Measurements from ENCODE around the gene ASCL1. TPM values are rescaled to one million over a fixed set of nuclear protein-coding genes. Genes with fewer than 3 reads are reported as not detected.

ASCL1 gene
- total and polyA plus RNA-seq, 2 of the 13 experiments (the other 11 are each of a cell fraction or from before 2014, with no cell fraction given), result not detected

DNA sequence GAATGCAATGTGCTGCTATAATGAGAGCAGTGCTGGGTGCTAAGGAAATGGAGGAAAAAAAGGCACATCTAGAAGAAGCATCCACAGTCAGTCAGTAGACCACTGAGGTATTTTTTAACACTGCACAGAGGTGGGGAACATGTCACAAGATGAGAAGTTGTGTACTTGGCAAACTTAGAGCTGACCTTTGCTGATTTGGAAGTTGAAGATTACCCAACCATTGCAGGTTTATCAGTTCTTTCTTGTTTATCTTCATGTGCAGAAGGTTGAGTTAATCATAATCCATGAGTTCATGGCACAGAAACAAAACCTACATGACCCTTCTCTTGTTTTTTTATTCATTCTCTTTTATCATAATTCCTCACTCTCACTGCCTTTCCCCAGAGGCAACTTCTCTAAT is 37.2 kb upstream of the ASCL1 start (continued):
- TF ChIP-seq, protein P1, sequence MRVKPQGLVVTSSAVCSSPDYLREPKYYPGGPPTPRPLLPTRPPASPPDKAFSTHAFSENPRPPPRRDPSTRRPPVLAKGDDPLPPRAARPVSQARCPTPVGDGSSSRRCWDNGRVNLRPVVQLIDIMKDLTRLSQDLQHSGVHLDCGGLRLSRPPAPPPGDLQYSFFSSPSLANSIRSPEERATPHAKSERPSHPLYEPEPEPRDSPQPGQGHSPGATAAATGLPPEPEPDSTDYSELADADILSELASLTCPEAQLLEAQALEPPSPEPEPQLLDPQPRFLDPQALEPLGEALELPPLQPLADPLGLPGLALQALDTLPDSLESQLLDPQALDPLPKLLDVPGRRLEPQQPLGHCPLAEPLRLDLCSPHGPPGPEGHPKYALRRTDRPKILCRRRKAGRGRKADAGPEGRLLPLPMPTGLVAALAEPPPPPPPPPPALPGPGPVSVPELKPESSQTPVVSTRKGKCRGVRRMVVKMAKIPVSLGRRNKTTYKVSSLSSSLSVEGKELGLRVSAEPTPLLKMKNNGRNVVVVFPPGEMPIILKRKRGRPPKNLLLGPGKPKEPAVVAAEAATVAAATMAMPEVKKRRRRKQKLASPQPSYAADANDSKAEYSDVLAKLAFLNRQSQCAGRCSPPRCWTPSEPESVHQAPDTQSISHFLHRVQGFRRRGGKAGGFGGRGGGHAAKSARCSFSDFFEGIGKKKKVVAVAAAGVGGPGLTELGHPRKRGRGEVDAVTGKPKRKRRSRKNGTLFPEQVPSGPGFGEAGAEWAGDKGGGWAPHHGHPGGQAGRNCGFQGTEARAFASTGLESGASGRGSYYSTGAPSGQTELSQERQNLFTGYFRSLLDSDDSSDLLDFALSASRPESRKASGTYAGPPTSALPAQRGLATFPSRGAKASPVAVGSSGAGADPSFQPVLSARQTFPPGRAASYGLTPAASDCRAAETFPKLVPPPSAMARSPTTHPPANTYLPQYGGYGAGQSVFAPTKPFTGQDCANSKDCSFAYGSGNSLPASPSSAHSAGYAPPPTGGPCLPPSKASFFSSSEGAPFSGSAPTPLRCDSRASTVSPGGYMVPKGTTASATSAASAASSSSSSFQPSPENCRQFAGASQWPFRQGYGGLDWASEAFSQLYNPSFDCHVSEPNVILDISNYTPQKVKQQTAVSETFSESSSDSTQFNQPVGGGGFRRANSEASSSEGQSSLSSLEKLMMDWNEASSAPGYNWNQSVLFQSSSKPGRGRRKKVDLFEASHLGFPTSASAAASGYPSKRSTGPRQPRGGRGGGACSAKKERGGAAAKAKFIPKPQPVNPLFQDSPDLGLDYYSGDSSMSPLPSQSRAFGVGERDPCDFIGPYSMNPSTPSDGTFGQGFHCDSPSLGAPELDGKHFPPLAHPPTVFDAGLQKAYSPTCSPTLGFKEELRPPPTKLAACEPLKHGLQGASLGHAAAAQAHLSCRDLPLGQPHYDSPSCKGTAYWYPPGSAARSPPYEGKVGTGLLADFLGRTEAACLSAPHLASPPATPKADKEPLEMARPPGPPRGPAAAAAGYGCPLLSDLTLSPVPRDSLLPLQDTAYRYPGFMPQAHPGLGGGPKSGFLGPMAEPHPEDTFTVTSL (CRISPR knock-in tag; IDR thresholded peaks at IDR 0.05; ENCODE audit: borderline replicate concordance), result peak; percentile 91
- TF ChIP-seq REPIN1 (CRISPR knock-in tag; IDR thresholded peaks at IDR 0.05; ENCODE audit: borderline replicate concordance, low read depth) (peak; percentile 72; the same call in 1 of the 2 replicates), KDM1A (CRISPR knock-in tag; IDR thresholded peaks at IDR 0.05) (peak; percentile 69; the same call in 1 of the 2 replicates), ZKSCAN8 (CRISPR knock-in tag; IDR thresholded peaks at IDR 0.05; ENCODE audit: borderline replicate concordance) (peak; percentile 69; the same call in 1 of the 2 replicates), ATRX (CRISPR knock-in tag; IDR thresholded peaks at IDR 0.05; ENCODE audit: borderline replicate concordance) (no peak), PLSCR1 (CRISPR knock-in tag; IDR thresholded peaks at IDR 0.05; ENCODE audit: borderline replicate concordance) (no peak), ZNF547 (CRISPR knock-in tag; IDR thresholded peaks at IDR 0.05) (no peak), ZIK1 (CRISPR knock-in tag; IDR thresholded peaks at IDR 0.05; ENCODE audit: borderline replicate concordance, low read depth) (no peak), ZMYM3 (CRISPR knock-in tag; IDR thresholded peaks at IDR 0.05) (peak; percentile 54; the same call in 1 of the 2 replicates), KDM3A (CRISPR knock-in tag; IDR thresholded peaks at IDR 0.05; ENCODE audit: low read depth) (peak; percentile 92), NR2C2 (CRISPR knock-in tag; IDR thresholded peaks at IDR 0.05; ENCODE audit: borderline replicate concordance) (peak; percentile 79), ZNF331 (CRISPR knock-in tag; IDR thresholded peaks at IDR 0.05) (peak; percentile 90), LCORL (IDR thresholded peaks at IDR 0.05) (no peak), LCORL (CRISPR knock-in tag; IDR thresholded peaks at IDR 0.05) (peak; percentile 72), HNF4G (IDR thresholded peaks at IDR 0.05; ENCODE audit: borderline replicate concordance, low read depth, low read length) (peak; percentile 74; the same call in 1 of the 2 replicates), HNF4G (CRISPR knock-in tag; IDR thresholded peaks at IDR 0.05; ENCODE audit: borderline replicate concordance, low read depth) (no peak), SOX5 (CRISPR knock-in tag; IDR thresholded peaks at IDR 0.05; ENCODE audit: borderline replicate concordance) (peak; percentile 94), ZNF12 (CRISPR knock-in tag; IDR thresholded peaks at IDR 0.05) (peak; percentile 75; the same call in 1 of the 2 replicates), DPF2 (CRISPR knock-in tag; IDR thresholded peaks at IDR 0.05; ENCODE audit: borderline replicate concordance, low read depth) (peak; percentile 91)
- TF ChIP-seq, protein P2, sequence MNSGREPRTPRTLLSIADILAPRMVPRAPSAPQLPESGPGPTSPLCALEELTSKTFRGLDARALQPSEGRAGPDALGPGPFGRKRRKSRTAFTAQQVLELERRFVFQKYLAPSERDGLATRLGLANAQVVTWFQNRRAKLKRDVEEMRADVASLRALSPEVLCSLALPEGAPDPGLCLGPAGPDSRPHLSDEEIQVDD (CRISPR knock-in tag; IDR thresholded peaks at IDR 0.05; ENCODE audit: borderline replicate concordance), result no peak
- TF ChIP-seq, protein P3, sequence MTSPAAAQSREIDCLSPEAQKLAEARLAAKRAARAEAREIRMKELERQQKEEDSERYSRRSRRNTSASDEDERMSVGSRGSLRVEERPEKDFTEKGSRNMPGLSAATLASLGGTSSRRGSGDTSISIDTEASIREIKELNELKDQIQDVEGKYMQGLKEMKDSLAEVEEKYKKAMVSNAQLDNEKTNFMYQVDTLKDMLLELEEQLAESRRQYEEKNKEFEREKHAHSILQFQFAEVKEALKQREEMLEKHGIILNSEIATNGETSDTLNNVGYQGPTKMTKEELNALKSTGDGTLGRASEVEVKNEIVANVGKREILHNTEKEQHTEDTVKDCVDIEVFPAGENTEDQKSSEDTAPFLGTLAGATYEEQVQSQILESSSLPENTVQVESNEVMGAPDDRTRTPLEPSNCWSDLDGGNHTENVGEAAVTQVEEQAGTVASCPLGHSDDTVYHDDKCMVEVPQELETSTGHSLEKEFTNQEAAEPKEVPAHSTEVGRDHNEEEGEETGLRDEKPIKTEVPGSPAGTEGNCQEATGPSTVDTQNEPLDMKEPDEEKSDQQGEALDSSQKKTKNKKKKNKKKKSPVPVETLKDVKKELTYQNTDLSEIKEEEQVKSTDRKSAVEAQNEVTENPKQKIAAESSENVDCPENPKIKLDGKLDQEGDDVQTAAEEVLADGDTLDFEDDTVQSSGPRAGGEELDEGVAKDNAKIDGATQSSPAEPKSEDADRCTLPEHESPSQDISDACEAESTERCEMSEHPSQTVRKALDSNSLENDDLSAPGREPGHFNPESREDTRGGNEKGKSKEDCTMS (CRISPR knock-in tag; conservative IDR thresholded peaks at IDR 0.05), result no peak

Data from HepG2 (cell line).